CD1c-positive myeloid dendritic cell (primary cell): ENCODE results near the gene CACNB4.
"Not testable (repeated sequence)": the region's sequence is repeated elsewhere in the genome, so short reads cannot be mapped to it uniquely, and the experiment has no call there.

Experiments
- DNase-seq: peaks from one replicate; pipeline ENCODE4 v3.0.0-alpha.2; 2016; ENCODE audit errors: extremely low spot score

CACNB4 gene

DNA sequence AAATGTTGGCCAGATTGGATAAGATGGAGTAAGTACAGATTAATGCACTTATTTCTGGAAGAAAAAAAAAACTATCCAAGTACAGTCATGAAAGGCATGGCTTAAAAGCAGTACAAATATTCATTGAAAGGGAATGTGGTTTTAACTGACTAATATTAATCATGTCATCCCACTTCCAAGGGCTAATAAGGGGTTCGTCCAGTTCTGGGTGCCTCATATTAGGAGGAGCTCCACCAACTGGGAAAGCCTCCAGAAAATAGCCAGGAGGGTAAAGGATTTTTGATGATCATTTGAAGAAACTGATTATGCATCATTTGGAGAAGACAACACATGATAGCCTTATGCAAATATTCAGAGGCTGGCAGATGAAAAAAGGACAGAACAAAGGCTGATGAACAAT lies 155.4 kb downstream of the CACNB4 start:
- no peak for DNase-seq

DNA sequence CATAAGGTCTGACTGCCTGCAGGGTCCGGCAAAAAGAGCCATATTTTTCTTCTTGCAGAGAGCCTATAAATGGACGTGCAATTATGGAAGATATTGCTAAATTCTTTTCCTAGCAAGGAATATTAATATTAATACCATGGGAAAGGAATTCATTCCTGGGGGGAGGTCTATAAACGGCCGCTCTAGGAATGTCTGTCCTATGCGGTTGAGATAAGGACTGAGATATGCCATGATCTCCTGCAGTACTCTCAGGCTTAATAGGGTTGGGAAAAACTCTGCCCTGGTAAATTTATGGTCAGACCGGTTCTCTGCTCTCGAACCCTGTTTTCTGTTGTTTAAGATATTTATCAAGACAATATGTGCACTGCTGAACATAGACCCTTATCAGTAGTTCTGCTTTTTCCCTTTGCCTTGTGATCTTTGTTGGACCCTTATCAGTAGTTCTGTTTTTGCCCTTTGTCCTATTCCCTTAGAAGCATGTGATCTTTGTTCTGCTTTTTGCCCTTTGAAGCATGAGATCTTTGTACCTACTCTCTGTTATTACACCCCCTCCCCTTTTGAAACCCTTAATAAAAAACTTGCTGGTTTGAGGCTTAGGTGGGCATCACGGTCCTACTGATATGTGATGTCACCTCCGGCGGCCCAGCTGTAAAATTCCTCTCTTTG lies 156.2 kb downstream of the CACNB4 start:
- not testable (repeated sequence) for DNase-seq

DNA sequence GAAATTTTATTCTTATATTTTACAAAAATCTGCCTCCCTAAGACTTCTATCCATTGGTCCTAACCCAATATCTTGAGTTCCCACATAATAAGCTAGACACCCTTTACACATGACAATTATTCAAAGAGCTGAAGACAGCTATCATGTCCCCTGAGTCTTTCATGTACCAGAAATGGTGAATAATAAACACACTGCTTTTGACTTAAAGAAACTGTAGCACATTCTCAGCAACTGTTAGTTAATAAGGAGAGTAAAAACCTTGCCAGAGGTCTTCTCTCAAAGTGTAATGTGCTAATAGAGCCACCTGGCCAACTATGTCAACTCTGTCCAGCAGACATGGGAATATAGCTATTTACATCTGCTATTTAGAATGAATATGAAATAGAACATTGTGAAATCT lies 160.9 kb downstream of the CACNB4 start:
- no peak for DNase-seq

DNA sequence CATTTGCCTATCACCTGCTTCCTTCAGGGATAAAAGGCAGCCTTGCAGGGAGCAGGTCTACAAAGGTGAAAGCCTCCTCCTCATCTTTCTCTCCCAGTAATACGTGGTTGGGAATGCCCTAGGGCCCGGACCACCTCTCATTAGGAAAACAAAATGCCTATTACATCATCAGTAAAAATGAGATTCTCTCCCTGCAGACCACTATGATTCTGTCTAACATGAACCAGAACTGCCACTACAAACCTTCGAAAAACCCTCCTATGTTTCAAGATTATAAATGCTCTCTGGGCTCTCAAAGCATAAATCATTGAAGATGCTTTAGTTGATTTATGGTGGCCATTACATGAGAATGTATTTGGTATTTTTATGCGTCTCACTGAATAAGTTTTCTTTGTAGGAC lies 162.2 kb downstream of the CACNB4 start:
- DNase-seq, result no peak

DNA sequence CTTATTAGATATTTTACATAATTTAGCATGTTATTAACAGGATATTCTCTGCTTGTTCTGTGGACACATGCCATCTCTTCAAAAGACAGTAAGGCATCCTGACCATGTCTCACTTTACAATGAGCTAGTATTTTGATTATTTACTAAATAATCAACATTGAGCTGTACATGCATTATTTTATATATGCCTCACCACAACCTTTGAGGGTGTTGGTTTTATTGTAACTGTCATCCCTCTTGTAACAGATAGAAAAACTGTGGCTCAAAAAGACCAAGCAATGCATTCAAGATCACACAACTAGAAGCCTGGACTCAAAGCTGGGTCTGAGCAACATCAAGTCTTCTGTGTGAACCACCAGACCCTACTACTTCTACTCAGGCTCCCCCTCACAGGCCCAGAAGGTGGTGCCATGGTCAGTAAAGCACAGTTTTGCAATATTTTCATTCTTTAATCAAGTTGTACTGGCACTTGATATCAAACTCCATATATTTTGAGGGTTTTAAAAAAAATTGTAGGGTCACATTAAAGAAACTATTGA lies 165.5 kb downstream of the CACNB4 start:
- DNase-seq, result no peak

DNA sequence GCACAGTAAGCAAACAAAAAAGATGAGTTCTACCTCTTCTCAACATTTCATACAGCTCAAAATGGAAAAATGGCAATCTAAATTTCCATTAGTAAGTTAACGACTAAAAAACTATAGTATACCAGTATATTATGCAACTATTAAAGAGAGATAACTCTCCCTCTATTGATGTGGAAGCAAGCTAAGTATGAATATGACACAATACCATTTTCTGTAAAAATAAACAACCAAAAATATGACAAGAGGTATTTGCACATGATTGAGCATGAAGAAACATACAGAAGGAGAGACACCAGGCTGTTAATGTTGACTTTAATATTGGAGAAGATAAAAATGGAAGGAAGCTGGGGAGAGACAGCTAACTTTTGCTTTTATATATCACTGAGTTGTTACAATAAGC lies 167.1 kb downstream of the CACNB4 start:
- DNase-seq, result no peak

DNA sequence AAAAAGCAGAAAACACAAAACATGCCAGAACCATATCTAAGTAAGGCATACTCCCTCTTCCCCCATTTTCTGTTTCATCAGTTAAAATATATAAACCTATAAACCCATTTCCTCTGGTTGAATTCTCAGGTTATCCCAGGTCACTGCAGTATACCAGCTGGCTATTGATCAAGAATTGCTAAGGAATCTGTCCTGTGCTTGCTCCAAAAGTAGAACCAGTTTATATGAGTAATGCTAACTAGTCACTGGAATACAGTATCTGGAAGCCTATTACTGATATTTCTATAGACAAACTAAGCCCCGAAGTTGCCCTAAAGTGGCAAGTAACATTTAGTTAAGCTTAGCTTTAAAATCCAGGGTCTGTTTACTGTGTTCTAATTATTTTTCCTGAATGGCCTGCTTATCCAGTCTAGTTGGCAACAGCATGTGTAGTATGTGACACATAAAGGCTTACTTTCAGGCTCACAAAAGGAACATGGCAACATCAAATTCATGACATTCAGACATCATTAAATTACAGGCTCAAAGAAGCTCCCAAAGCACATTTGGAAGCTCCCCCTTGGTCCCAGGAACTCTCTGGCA lies 167.7 kb downstream of the CACNB4 start:
- DNase-seq, result no peak

DNA sequence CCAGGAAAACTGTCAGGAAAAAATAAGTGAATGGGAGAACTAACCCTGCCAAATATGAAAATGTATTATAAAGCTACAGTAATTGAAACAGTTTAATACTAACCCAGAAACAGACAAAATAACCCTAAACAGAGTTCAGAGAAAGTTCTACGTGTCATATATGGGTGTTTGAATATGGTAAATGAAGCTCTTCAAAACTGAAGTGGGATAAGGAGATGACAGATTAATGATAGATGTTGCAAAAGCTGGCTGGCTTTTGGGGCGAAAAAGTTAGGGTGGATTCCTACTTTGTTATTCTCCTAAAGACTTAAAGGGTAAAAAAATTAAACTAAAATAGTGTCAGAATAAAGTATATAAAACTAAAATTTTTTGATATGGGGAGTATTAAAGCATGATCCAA lies 168.8 kb downstream of the CACNB4 start:
- DNase-seq, result no peak

DNA sequence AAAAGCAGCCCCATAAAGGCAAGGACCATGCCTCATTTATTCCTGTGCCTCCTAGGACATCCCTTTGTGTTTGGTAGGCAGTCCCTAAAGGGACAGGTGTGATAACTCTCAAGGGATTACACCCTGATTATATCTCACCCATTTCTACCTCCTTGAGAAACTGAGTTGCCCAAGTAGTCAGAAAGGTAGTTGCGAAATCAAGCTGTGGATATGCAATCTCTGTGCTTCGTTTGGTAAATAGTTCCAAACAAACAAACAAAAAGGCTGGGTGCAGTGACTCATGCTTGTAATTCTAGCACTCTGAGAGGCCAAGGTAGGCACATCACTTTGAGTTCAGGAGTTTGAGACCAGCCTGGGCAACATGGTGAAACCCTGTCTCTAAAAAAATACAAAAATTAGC lies 170.5 kb downstream of the CACNB4 start:
- DNase-seq, result no peak

DNA sequence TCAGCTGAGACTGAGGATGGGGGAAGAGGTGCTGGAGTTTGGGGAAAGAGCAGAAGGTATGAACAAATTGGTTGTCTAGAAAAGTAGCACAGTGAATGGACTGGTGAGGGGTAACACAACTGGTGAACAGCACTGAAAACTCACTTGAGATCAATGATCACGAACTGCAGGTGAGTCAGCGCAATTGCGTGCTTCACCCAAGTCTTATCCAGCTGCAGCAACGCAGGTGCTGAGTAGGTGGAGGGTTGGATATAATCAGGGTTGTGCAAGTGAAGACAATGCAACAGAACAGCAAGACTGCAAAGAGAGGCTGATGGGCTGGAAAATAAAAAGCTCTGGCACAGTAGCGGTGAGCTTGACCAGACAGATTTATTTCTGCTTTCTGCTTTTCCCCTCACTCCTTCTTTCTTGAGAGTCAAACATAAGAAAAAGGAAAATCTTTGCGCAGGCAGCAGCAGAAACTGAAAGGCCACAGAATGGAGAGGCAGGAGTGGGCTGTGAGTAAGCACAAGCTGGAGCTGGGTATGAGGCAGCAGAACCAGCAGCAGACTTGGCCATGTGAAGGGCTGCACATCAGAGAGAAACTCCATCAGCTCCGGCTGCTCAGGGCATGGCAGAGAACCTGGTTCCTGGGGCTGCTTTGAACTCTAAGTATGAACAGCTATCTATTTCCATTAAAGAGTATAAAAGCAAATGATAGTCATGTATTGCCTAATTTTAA lies 171.2 kb downstream of the CACNB4 start:
- DNase-seq, result no peak

DNA sequence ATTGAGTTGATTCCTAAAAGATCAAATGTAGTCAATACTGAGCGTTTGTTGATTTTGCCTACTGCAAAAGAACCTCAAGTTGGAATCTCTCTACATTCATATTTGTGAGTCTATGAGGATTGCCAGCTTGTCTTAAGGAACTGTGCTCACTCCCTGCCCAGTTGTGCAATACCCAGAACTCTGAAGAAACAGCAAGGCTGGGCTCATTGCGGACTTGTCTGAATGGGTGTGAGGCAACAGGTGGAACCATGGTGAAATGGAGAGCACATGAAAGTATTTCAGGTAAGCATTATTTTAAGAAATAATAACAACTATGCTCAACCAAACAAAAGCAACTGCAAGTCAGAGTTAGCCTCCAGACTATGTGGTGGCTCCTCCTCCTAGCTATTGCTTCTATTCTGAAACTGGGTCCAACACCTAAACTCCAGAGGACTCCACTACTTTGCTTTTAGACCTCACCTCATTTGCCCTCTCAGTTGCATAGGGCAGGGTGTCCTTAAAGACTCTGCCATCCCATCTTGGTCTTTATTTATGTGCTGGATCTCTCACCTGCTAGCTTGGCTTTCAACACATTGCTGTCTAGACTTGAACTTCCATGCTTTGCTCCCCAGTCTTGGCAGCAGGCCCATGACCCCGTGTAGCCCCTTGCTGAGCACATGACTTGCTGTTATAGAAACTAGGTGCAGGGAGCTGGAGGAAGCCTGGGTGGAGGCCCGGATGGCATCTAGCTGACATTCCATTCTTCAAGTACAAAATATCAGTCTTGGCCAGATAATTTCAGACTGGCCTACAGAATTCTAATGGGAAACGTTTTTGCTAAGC lies 175.8 kb downstream of the CACNB4 start:
- DNase-seq, result peak; percentile 72

DNA sequence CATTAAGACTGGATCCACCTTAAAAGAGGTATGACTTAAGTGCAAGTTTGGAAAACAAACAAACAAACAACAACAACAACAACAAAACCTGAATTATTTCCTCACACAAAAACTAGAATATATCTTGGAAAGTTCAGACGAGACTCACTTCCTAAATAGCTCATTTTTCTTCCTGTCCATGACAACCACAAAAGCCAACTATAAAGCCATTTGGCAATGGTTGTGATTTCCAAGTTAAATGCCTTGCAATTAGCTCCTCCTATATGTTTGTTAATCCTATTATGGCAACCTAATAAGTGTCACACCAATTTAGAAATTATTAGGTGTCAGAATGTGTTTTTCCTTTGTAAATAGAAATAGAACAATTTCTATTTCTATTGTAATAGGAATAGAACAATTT lies 179.1 kb downstream of the CACNB4 start:
- DNase-seq, result peak; percentile 25

DNA sequence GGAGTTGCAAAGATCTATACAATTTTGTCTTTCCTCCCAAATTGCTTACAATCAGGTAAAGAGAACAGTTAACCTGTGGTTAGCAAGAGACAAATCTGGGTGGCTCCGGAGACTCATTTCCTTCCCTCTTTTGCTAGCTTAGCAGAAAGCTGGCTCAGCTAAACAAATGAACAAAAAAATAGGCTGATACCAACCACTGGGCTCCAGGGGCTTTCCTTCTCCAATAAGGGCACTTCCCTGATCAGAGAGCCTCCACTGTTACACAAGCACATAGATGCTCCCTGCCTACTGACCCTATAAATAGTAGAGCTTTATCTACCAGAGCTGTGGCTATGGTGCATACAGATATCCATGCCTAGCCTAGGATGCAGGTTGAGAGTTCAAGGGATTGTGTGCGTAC lies 180.5 kb downstream of the CACNB4 start:
- DNase-seq, result peak; percentile 47

DNA sequence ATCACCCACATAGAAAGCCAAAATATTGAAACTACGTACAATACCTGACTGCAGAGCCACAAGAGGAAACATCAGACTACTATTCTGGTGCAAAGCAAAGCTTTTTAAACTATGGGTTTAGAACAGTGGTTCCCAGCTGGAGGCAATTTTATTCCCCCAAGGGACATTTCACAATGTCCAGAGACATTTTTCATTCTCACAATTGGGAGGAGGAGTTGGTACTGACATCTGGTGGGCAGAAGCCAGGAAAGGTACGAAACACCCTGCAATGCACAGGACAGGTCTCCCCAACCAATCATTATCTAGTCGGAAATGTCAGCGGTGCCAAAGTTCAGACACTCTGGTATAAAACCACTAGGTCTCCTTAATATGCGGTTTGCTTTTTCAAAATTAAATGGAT lies 182.2 kb downstream of the CACNB4 start:
- DNase-seq, result no peak

DNA sequence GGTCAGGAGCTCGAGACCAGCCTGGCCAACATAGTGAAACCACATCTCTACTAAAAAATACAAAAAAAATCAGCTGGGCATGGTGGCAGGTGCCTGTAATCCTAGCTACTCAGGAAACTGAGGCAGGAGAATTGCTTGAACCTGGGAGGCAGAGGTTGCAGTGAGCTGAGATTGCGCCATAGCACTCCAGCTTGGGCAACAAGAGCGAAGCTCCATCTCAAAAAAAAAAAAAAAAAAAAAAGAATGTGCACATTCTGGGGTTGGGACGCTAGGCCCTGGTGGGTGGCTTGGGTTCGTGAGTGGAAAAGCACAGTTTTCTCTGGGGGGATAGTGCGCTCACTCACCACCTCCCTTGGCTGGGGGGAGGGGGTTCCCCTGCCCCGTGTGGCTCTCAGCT lies 183.2 kb downstream of the CACNB4 start:
- DNase-seq, result not testable (repeated sequence)

DNA sequence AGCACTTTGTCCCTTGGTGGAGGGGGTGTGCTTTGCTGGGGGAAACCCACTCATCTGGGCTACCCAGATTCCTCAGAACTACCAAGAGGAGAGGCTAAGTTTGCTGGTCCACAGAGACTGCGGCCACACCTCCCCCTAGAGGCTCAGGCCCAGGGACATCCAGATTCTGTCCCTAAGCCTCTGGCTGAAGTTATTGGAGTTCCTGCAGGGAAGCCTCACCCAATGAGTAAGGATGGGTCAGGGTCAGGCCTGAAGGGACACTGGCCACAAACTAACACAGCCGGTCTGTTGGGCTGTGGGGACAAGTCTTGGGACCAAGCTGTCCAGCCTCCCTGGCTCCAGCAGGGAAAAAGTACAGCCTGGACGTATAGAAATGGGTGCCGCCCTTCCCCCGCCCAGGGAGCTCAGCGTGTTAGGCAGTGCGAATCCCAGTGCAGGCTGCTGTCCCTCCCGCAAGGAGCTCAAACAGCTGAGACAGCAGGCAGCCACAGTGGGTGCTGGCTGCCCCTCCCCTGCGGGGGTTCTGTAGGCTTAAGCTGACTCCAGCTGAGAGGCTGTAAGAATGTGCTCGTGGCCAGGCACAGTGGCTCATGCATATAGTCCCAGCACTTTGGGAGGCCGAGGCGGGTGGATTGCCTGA lies 183.7 kb downstream of the CACNB4 start:
- DNase-seq, result no peak

DNA sequence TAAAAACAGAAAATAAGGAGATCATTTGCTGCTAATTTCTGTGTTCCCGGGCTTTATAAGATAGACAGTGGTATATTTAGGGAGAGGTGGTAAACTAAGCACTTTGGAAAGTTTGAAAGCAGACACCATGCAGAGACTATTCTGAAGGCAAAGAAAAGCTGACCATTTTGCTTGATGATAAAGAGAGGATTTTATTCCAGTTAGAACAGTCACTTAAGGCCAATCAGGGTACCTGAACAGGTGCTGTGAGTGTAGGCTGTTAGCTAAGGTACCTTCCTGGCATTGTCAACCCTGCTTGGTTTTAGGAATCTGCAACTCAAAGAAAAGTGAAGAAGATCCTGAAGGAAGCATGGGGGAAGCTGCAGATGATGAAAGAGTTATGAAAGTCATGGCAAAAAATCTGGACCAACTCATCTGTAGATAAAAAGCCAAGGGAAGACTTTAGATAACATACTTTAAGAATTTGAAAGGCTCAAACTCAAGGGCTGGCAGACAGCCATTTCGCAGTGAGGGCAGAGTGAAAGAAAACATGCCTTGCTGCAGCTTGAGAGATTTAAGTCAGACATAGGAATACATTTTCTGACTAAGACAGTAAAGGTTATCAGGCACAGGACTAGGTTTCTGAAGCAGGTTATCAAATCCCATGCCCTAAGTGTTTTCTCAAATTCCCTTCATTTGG lies 190.5 kb downstream of the CACNB4 start:
- DNase-seq, result no peak

DNA sequence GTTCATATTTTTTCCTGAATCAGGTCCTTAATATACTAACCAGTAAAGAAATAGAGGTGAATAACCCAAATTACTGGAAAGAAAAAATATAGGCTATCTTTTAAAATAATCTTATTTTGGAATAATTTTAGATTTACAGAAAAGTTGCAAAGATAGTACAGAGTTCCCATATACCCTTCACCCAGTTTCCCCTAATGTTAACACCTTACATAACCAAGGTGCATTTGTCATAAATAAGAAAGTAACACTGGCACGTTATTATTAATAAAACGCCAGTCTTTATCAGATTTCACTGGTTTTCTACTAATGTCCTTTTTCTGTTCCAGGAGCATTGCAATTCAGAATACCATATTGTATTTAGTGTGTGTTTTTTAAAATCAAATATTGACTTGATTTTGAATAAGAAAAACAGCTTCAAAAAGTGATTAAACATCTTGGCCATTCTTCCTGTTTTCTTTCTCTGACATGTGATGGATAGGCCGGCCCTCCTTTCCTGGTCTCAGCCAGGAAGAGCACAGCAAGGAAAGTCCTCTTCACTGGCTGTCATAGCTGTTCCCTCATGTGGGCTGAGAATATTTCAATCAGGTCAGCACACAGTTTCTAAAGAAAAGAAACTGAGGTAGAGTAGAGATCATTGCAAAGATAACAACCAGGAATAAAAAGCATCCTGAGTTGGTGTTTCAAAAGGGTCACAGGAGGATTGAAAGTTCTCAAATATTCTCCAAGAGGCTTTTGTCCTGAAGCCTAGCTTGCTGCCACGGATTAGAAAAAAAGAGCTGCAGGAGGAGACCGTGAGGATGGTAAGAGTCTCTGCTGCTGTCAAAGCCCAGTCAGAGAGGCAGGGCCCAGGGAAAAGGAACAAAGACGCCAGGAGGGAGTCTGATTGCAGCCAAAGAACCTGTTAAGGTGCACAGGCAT lies 191.3 kb downstream of the CACNB4 start:
- DNase-seq, result peak; percentile 24

DNA sequence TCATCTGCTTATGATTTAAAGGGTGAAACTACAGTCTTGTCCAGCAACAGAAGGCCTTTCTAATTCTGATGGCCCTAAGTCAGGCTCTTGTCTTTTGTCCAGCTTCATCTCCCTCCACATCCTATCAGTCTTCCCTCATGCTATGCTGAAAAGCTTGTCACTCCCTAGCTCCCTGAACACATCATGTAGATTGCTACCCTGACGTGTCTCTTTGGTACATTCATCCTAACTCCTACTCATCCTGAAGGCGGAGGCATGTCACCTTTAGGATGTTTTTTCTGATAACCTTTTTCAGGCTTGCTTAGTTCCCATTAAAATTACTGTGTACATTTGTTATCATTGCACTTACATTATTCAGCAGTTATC lies 192.2 kb downstream of the CACNB4 start:
- no peak for DNase-seq
